GM12878 (cell line): ENCODE data around the gene DEPDC1B. TPM values are rescaled to one million over a fixed set of nuclear protein-coding genes. Genes with fewer than 3 reads are reported as not detected.

ENCODE experiments used
- ATAC-seq: fragments of 200-7000 bp; cut with Tn5 transposase; 3 replicates; pipeline ENCODE4 v1.9.1; 2020; ENCODE audit warnings: mild to moderate bottlenecking, moderate library complexity
- BruUV-seq: library from RNA; stranded (reverse); fragments of 400-500 nt; replicated peaks from 2 replicates; lab custom pipeline; 2021; lab: Mats Ljungman, UMichigan
- CTCF ChIA-PET: fragments of 300-600 bp; sonication (Branson Sonifier 250); formaldehyde crosslinking; extraction: SDS; loops from one replicate; lab custom pipeline; 2021; ENCODE audit warnings: inconsistent platforms; lab: Yijun Ruan, JAX
- POLR2A ChIA-PET: fragments of 350-600 bp; formaldehyde crosslinking; extraction: SDS; loops from one replicate; lab custom pipeline; 2021; ENCODE audit warnings: inconsistent platforms; lab: Charles Lee
- RAD21 ChIA-PET: fragments of 300-600 bp; sonication (Branson Sonifier 250); formaldehyde crosslinking; loops from one replicate; lab custom pipeline; 2023; ENCODE audit warnings: antibody characterized with exemption; ENCODE audit not compliant: unreplicated experiment; lab: Charles Lee
- SMC1A ChIA-PET: fragments of 300-600 bp; sonication (Branson Sonifier 250); formaldehyde crosslinking; loops from one replicate; lab custom pipeline; 2023; ENCODE audit not compliant: unreplicated experiment, uncharacterized antibody; lab: Charles Lee
- DNase-seq: peaks from one replicate; pipeline ENCODE4 v3.0.0-alpha.2; 2011; ENCODE audit warnings: low read depth, low spot score
- FAIRE-seq: peaks from 3 replicates; lab custom pipeline; 2011; peaks lifted over from hg19 to GRCh38; lab: Jason Lieb, UNC
- H2AFZ ChIP-seq: 2 replicates; pipeline ENCODE4 v1.6.0; 2011; ENCODE audit warnings: low read depth, low read length, control low read depth; ENCODE audit not compliant: control insufficient read depth
- H3K27ac ChIP-seq: 2 replicates; pipeline ENCODE4 v1.5.1; 2011; ENCODE audit warnings: control low read depth; ENCODE audit not compliant: control insufficient read depth, insufficient read depth
- H3K27me3 ChIP-seq, 2 experiments: replicated peaks in 1 of 2; 2 replicates each; pipeline versions ENCODE4 v1.6.0 to v1.6.1; 2011; ENCODE audit warnings: low read length in 1 of 2; ENCODE audit not compliant: control insufficient read depth in 2 of 2, insufficient read depth in 2 of 2
- H3K36me3 ChIP-seq, 2 experiments: 2 replicates each; pipeline ENCODE4 v1.5.1; 2011; ENCODE audit warnings: low read length in 1 of 2; ENCODE audit not compliant: control insufficient read depth in 2 of 2, insufficient read depth in 2 of 2
- H3K4me1 ChIP-seq: 2 replicates; pipeline ENCODE4 v1.6.1; 2011; ENCODE audit warnings: mild to moderate bottlenecking, low read length, moderate library complexity, mixed read lengths; ENCODE audit not compliant: control insufficient read depth, insufficient read depth
- H3K4me2 ChIP-seq: 2 replicates; pipeline ENCODE4 v1.6.0; 2011; ENCODE audit warnings: control low read depth; ENCODE audit not compliant: control insufficient read depth, insufficient read depth
- H3K4me3 ChIP-seq: fragments of 200-600 bp; sonication (generic); 2 replicates; pipeline ENCODE4 v1.5.1; 2016
- H3K79me2 ChIP-seq: 2 replicates; pipeline ENCODE4 v1.6.0; 2011; ENCODE audit warnings: low read length; ENCODE audit not compliant: control insufficient read depth, insufficient read depth
- H3K9ac ChIP-seq: 2 replicates; pipeline ENCODE4 v1.8.0; 2011; ENCODE audit warnings: low read length, control low read depth, mixed read lengths; ENCODE audit not compliant: control insufficient read depth, insufficient read depth
- H3K9me3 ChIP-seq: replicated peaks from 3 replicates; pipeline ENCODE4 v1.5.1; 2011; ENCODE audit warnings: mild to moderate bottlenecking, low read length; ENCODE audit not compliant: control insufficient read depth, insufficient read depth
- H4K20me1 ChIP-seq: 2 replicates; pipeline ENCODE4 v1.6.0; 2011; ENCODE audit not compliant: control insufficient read depth, insufficient read depth
- BHLHE40 ChIP-seq, 2 experiments: fragments of 450-650 bp in 1 of 2; IDR thresholded peaks; 2 replicates each; pipeline ENCODE4 v1.6.1; 2011 to 2017; ENCODE audit warnings: low read depth in 2 of 2, borderline replicate concordance in 1 of 2, improper control_type of control experiment in 1 of 2, low read length in 1 of 2, mild to moderate bottlenecking in 1 of 2
- BRCA1 ChIP-seq: IDR thresholded peaks from 2 replicates; pipeline ENCODE4 v1.6.1; 2011; ENCODE audit warnings: low read depth, low read length, improper control_type of control experiment
- CHD1 ChIP-seq: IDR thresholded peaks from 2 replicates; pipeline ENCODE4 v1.6.1; 2012; ENCODE audit warnings: low read depth, low read length, improper control_type of control experiment
- EGR1 ChIP-seq, 2 experiments: IDR thresholded peaks; 1 replicate in 1 of 2; 2 replicates in 1 of 2; pipeline ENCODE4 v1.6.1; 2011 to 2012; ENCODE audit warnings: low read depth in 2 of 2, low read length in 2 of 2, borderline replicate concordance in 1 of 2, mild to moderate bottlenecking in 1 of 2, moderate library complexity in 1 of 2
- IKZF2 ChIP-seq, 2 experiments: fragments of 450-650 bp; IDR thresholded peaks; 2 replicates each; pipeline ENCODE4 v1.6.1; 2017; ENCODE audit warnings: mild to moderate bottlenecking in 2 of 2, moderate library complexity in 2 of 2
- MTA3 ChIP-seq: IDR thresholded peaks from 2 replicates; pipeline ENCODE4 v1.6.1; 2012; ENCODE audit warnings: low read length, inconsistent platforms, borderline replicate concordance
- NFXL1 ChIP-seq: fragments of 450-650 bp; IDR thresholded peaks from 2 replicates; pipeline ENCODE4 v1.6.1; 2017; ENCODE audit warnings: antibody characterized with exemption, mild to moderate bottlenecking, borderline replicate concordance
- PAX5 ChIP-seq: IDR thresholded peaks from 2 replicates; pipeline ENCODE4 v1.6.1; 2011; ENCODE audit warnings: low read depth, low read length, borderline replicate concordance
- PML ChIP-seq: IDR thresholded peaks from 2 replicates; pipeline ENCODE4 v1.6.1; 2012; ENCODE audit warnings: low read length, inconsistent platforms
- SMAD5 ChIP-seq: IDR thresholded peaks from 2 replicates; pipeline ENCODE4 v1.6.1; 2016; ENCODE audit warnings: antibody characterized with exemption, low read depth
- ZBTB4 ChIP-seq: fragments of 450-650 bp; formaldehyde crosslinking; IDR thresholded peaks from 2 replicates; pipeline ENCODE4 v1.4.0; 2022; ENCODE audit warnings: mild to moderate bottlenecking, moderate library complexity
- WGBS: methylation state at CpG from one replicate; pipeline ENCODE4 v1.1.6; 2016; ENCODE audit warnings: low lambda C conversion rate; ENCODE audit not compliant: insufficient replicate concordance, insufficient coverage; ENCODE audit errors: missing lambda C conversion rate; 5-methylcytosine and 5-hydroxymethylcytosine counted together
- in situ Hi-C: fragments of 300-500 bp; cut with MboI; formaldehyde crosslinking; loops from 9 replicates; pipeline ENCODE4 v1.14.3; 2018; ENCODE audit warnings: mixed read lengths
- intact Hi-C: fragments of 100-400 bp; cut with micrococcal nuclease; formaldehyde crosslinking; loops from one replicate; pipeline ENCODE4 v1.14.2; 2022; ENCODE audit not compliant: unreplicated experiment
- polyA plus RNA-seq, 11 experiments: library from polyadenylated mRNA; depleted of rRNA in 4 of 11; unstranded in 6 of 11; stranded (reverse) in 5 of 11; fragments of >200 nt; fragmentation: Nextera tagmentation in 4 of 11; fragmentation: Illumina TruSeq in 1 of 11; extraction: Ambion mirVana in 4 of 11; extraction: Trizol in 1 of 11; gene quantifications; 1 replicate in 1 of 11; 2 replicates in 10 of 11; pipeline versions ENCODE4 v1.2.1 to v1.2.3, GENCODE V29; 2011 to 2016; ENCODE audit warnings: inconsistent platforms in 2 of 11, missing spikeins in 2 of 11, low read depth in 1 of 11
- total RNA-seq, 4 experiments: library from RNA; depleted of rRNA in 3 of 4; stranded (reverse); fragments of >200 nt in 3 of 4; fragmentation: Illumina TruSeq in 1 of 4; extraction: Trizol in 1 of 4; gene quantifications; 2 replicates each; pipeline versions ENCODE4 v1.2.1 to v1.2.3, GENCODE V29; 2013 to 2021
- TF ChIP-seq, protein P1 (sequence below): fragments of 450-650 bp; IDR thresholded peaks from 2 replicates; pipeline ENCODE4 v1.6.1; 2014; ENCODE audit warnings: mild to moderate bottlenecking

The DEPDC1B gene
- total and polyA plus RNA-seq, 10 of the 15 experiments (the other 5 are each of a cell fraction or from before 2014, with no cell fraction given): 29.7 to 56.5 (median 35.5) TPM

DNA sequence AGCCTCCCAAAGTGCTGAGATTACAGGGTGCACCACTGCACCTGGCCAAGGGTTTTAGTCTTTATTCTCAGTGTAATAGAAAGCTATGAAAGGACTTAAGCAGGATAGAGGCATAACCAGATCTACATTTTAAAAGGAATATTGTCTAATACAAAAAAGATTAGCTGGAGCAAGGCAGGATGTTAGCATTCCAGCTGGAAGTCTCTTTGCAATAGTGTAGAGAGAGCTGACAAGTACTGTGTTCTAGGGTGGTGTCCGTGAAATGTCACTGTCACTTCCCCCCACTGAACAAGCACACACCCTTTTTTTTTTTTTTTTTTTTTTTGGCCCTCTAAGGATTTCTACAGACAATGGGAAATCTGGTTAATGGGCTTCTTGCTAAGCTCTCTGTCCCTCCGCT is 24.2 kb upstream of the DEPDC1B start:
- SMC1A ChIA-PET: interaction anchor here (0.7 kb wide), 2 partner anchors 50 to 236 kb away, joined by 3 read pairs; no protein-coding TSS in a partner anchor
- 85% methylated on average over 2 of the region's 2 CpGs for WGBS
- intact Hi-C loops: no loop called here
- Histone ChIP-seq H3K36me3 (no peaks in the 10 kb centered on the region), H3K4me1 (no peaks in the 10 kb centered on the region), H4K20me1 (no peaks in the 10 kb centered on the region), H3K9me3 (no peaks in the 10 kb centered on the region), H2AFZ (no peak overlapping the region), H3K27ac (no peak overlapping the region), H3K4me3 (no peak overlapping the region), H3K79me2 (no peaks in the 10 kb centered on the region), H3K4me2 (no peak overlapping the region), H3K27me3 (no peaks in the 10 kb centered on the region; a peak in 1 of 4 replicates), H3K9ac (no peak overlapping the region)
- no peak for TF ChIP-seq BHLHE40 (IDR thresholded peaks at IDR 0.05; ENCODE audit: borderline replicate concordance in 1 of 2, low read depth in 2 of 2, low read length in 1 of 2)
- DNase-seq: no peak
- in situ Hi-C loops: no loop called here
- ATAC-seq: no peak
- RAD21 ChIA-PET: interaction anchor here (0.6 kb wide), 1 partner anchor 12 kb away, joined by 3 read pairs; no protein-coding TSS in a partner anchor
- POLR2A ChIA-PET: no interaction called here
- FAIRE-seq: no peak
- CTCF ChIA-PET: interaction anchor here (1.8 kb wide), 1 partner anchor 55 kb away, joined by 5 read pairs; no protein-coding TSS in a partner anchor
- no TSS peak for BruUV-seq

DNA sequence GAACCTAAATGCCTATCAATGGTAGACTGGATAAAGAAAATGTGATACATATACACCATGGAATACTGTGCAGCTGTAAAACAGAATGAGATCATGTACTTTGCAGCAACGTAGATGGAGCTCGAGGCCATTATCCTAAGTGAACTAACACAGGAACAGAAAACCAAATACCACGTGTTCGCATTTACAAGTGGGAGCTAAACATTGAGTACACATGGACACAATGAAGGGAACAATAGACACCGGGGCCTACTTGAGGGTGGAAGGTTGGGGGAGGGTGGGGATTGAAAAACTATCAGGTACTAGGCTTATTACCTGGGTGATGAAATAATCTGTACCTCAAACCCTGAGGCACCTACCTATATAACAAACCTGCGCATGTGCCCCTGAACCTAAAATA is 22.4 kb upstream of the DEPDC1B start:
- BruUV-seq: no TSS peak
- no peaks in the 10 kb centered on the region for H4K20me1 ChIP-seq
- intact Hi-C loops: no loop called here
- no peak for FAIRE-seq
- H3K9me3 ChIP-seq: no peaks in the 10 kb centered on the region; the same call in 2 of the 3 replicates
- no peaks in the 10 kb centered on the region for H3K36me3 ChIP-seq
- no peak for ATAC-seq
- in situ Hi-C loops: no loop called here
- H3K27me3 ChIP-seq: no peaks in the 10 kb centered on the region; a peak in 1 of 4 replicates
- no peak for DNase-seq
- H2AFZ ChIP-seq: no peak overlapping the region
- no peak overlapping the region for H3K4me3 ChIP-seq
- ChIA-PET POLR2A (no interaction called here), SMC1A (no interaction called here), RAD21 (no interaction called here), CTCF (no interaction called here)
- 68% methylated on average over 6 of the region's 6 CpGs for WGBS
- no peak overlapping the region for H3K27ac ChIP-seq
- H3K79me2 ChIP-seq: no peaks in the 10 kb centered on the region
- no peaks in the 10 kb centered on the region for H3K4me1 ChIP-seq
- H3K9ac ChIP-seq: no peak overlapping the region
- H3K4me2 ChIP-seq: no peak overlapping the region
- TF ChIP-seq SMAD5 (no peak), ZBTB4 (CRISPR knock-in tag) (no peak), PML (no peak), CHD1 (no peak), NFXL1 (no peak), IKZF2 (IDR thresholded peaks at IDR 0.05) (no peak), PAX5 (no peak), BRCA1 (no peak), EGR1 (IDR thresholded peaks at IDR 0.05; ENCODE audit: borderline replicate concordance in 1 of 2, low read depth in 2 of 2, low read length in 2 of 2) (no peak), MTA3 (no peak)
- TF ChIP-seq, protein P1, sequence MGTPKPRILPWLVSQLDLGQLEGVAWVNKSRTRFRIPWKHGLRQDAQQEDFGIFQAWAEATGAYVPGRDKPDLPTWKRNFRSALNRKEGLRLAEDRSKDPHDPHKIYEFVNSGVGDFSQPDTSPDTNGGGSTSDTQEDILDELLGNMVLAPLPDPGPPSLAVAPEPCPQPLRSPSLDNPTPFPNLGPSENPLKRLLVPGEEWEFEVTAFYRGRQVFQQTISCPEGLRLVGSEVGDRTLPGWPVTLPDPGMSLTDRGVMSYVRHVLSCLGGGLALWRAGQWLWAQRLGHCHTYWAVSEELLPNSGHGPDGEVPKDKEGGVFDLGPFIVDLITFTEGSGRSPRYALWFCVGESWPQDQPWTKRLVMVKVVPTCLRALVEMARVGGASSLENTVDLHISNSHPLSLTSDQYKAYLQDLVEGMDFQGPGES: no peak
